Transverse colon (tissue), 4 donors: ENCODE results near the gene TOMM40L. TPM values are rescaled to one million over a fixed set of nuclear protein-coding genes. Genes with fewer than 3 reads are reported as not detected.
A peak's percentile ranks its signal among the peaks of the same experiment; 100 is the strongest.

Experiments used
- DNase-seq: peaks from one replicate; pipeline ENCODE4 v3.0.0-alpha.2; 2019
- H3K27ac ChIP-seq, 4 donors: fragments of 200-600 bp; sonication (generic); 2 replicates each; pipeline ENCODE4 v1.5.1; 2016 to 2018; ENCODE audit warnings: inconsistent platforms in 4 of 4
- H3K27me3 ChIP-seq: fragments of 200-600 bp; sonication (generic); 2 replicates; pipeline ENCODE4 v1.5.1; 2017; ENCODE audit warnings: inconsistent platforms
- H3K36me3 ChIP-seq, 4 donors: fragments of 200-600 bp; sonication (generic); 2 replicates each; pipeline ENCODE4 v1.5.1; 2017 to 2019; ENCODE audit warnings: inconsistent platforms in 4 of 4
- H3K4me1 ChIP-seq, 4 donors: fragments of 200-600 bp; sonication (generic); 2 replicates each; pipeline ENCODE4 v1.5.1; 2017 to 2020; ENCODE audit warnings: inconsistent platforms in 4 of 4
- H3K4me3 ChIP-seq, 4 donors: fragments of 200-600 bp; sonication (generic); 1 replicate in 1 of 4; 2 replicates in 3 of 4; pipeline versions ENCODE4 v1.5.1 to v1.6.1; 2017 to 2019; ENCODE audit warnings: inconsistent platforms in 4 of 4
- H3K9me3 ChIP-seq, 2 donors: fragments of 200-600 bp; sonication (generic); 2 replicates each; pipeline ENCODE4 v1.5.1; 2017 to 2019; ENCODE audit warnings: inconsistent platforms in 2 of 2
- CTCF ChIP-seq, 5 experiments: fragments of 200-600 bp in 3 of 5; fragments of 450-650 bp in 2 of 5; sonication (generic) in 3 of 5; IDR thresholded peaks; 1 replicate in 2 of 5; 2 replicates in 3 of 5; pipeline ENCODE4 v1.5.1; 2016 to 2017; ENCODE audit warnings: antibody characterized with exemption in 5 of 5, inconsistent platforms in 3 of 5, mild to moderate bottlenecking in 2 of 5, moderate library complexity in 1 of 5
- EP300 ChIP-seq: sonication (generic); formaldehyde crosslinking; IDR thresholded peaks from one replicate; pipeline ENCODE4 v1.6.1; 2017; ENCODE audit warnings: antibody characterized with exemption, low read depth
- POLR2A ChIP-seq: fragments of 450-650 bp; IDR thresholded peaks from one replicate; pipeline ENCODE4 v1.6.1; 2016; ENCODE audit warnings: antibody characterized with exemption, mild to moderate bottlenecking, moderate library complexity
- POLR2AphosphoS5 ChIP-seq, 3 donors: sonication (generic); formaldehyde crosslinking; IDR thresholded peaks; one replicate each; pipeline ENCODE4 v1.6.1; 2016; ENCODE audit warnings: antibody characterized with exemption in 3 of 3
- WGBS, 2 donors: methylation state at CpG; one replicate each; pipeline ENCODE4 v1.1.5; 2018; ENCODE audit warnings: low coverage in 1 of 2; 5-methylcytosine and 5-hydroxymethylcytosine counted together
- in situ Hi-C, 4 donors: fragments of 200-750 bp; cut with MboI; loops; one replicate each; pipeline versions ENCODE4 v1.15.0 to v1.15.1; 2017; ENCODE audit warnings: low sequenced_read_pairs in 3 of 4, low pct_ligation_motif_present in 1 of 4, low pct_unique_long_range_greater_than_20kb in 1 of 4
- intact Hi-C: fragments of 100-400 bp; cut with DNase I; formaldehyde crosslinking; loops from one replicate; pipeline ENCODE4 v1.15.1; 2023; ENCODE audit warnings: low total_unique reads
- total RNA-seq, 4 donors: library from RNA; depleted of rRNA; stranded (reverse); fragments of >200 nt; gene quantifications; one replicate each; pipeline ENCODE4 v1.1.0, GENCODE V29; 2016

TOMM40L gene
- total RNA-seq, 4 donors from 2014 or later: 5.8 to 21.4 (median 12.6) TPM

- Histone ChIP-seq H3K4me3 (no peak overlapping the region), H3K9me3 (no peaks in the 10 kb centered on the region), H3K27ac (peak overlapping the region; percentile 65 to 80 (median 74)), H3K36me3 (peaks cover 0 to 11% (median 4%) of the 10 kb centered on the region in 4 donors), H3K4me1 (peaks cover 14 to 23% (median 20%) of the 10 kb centered on the region in 4 donors), H3K27me3 (no peaks in the 10 kb centered on the region)
- no peak for DNase-seq
- intact Hi-C loops (no loop called here), in situ Hi-C loops (loop anchor here in 2 of 4 donors (10.0 kb wide), 2 partner anchors 150 to 160 kb away; no protein-coding TSS in a partner anchor)
- TF ChIP-seq EP300 (no peak), POLR2A (no peak), CTCF (IDR thresholded peaks at IDR 0.05) (no peak), POLR2AphosphoS5 (IDR thresholded peaks at IDR 0.05) (no peak)
- 78% methylated on average over 7 of the region's 7 CpGs; no CpG with 5 or more reads in 1 of the 2 donors for WGBS, 2 donors
Observed at GRCh38 chr1:161225178-161225533, 704 bp upstream of the TOMM40L start.

- TF ChIP-seq EP300 (no peak), POLR2AphosphoS5 (IDR thresholded peaks at IDR 0.05) (no peak), CTCF (IDR thresholded peaks at IDR 0.05) (no peak), POLR2A (no peak)
- Histone ChIP-seq H3K36me3 (peaks cover 0 to 11% (median 4%) of the 10 kb centered on the region in 4 donors), H3K4me1 (peaks cover 14 to 23% (median 20%) of the 10 kb centered on the region in 4 donors), H3K9me3 (no peaks in the 10 kb centered on the region), H3K27me3 (no peaks in the 10 kb centered on the region), H3K27ac (peak overlapping the region; percentile 70 to 87 (median 82)), H3K4me3 (peak overlapping the region; percentile 52 to 72 (median 61))
- no peak for DNase-seq
- intact Hi-C loops: no loop called here
- in situ Hi-C loops: loop anchor here in 2 of 4 donors (10.0 kb wide), 2 partner anchors 148 to 158 kb away; no protein-coding TSS in a partner anchor
- WGBS, 2 donors: 4% methylated on average over 15 of the region's 15 CpGs; no CpG with 5 or more reads in 1 of the 2 donors
Observed at GRCh38 chr1:161226320-161226711, 456 bp downstream of the TOMM40L start.

GRCh38 chr1:161226759-161227158 lies 899 bp downstream of the TOMM40L start:
- Histone ChIP-seq H3K27me3 (no peaks in the 10 kb centered on the region), H3K27ac (peak overlapping the region; percentile 70 to 87 (median 82)), H3K9me3 (no peaks in the 10 kb centered on the region), H3K4me1 (peaks cover 14 to 23% (median 20%) of the 10 kb centered on the region in 4 donors), H3K4me3 (peak overlapping the region in 3 of 4 donors; percentile 52 to 72 (median 65)), H3K36me3 (peaks cover 0 to 11% (median 4%) of the 10 kb centered on the region in 4 donors)
- TF ChIP-seq POLR2AphosphoS5 (IDR thresholded peaks at IDR 0.05) (no peak), EP300 (no peak), POLR2A (no peak), CTCF (IDR thresholded peaks at IDR 0.05) (no peak)
- in situ Hi-C loops (loop anchor here in 2 of 4 donors (10.0 kb wide), 2 partner anchors 148 to 158 kb away; no protein-coding TSS in a partner anchor), intact Hi-C loops (no loop called here)
- WGBS, 2 donors: 35 to 49% methylated on average over 2 to 3 of the region's 3 CpGs
- DNase-seq: no peak

- in situ Hi-C loops (loop anchor here in 2 of 4 donors (10.0 kb wide), 2 partner anchors 147 to 157 kb away; no protein-coding TSS in a partner anchor), intact Hi-C loops (no loop called here)
- Histone ChIP-seq H3K27me3 (no peaks in the 10 kb centered on the region), H3K4me3 (peak overlapping the region in 1 of 4 donors; percentile 72), H3K36me3 (peaks cover 0 to 11% (median 4%) of the 10 kb centered on the region in 4 donors), H3K4me1 (peaks cover 14 to 23% (median 20%) of the 10 kb centered on the region in 4 donors), H3K9me3 (no peaks in the 10 kb centered on the region), H3K27ac (peak overlapping the region; percentile 70 to 87 (median 82))
- WGBS, 2 donors: 20 to 40% methylated on average over 2 to 11 of the region's 11 CpGs
- TF ChIP-seq CTCF (IDR thresholded peaks at IDR 0.05) (peak; percentile 91 to 95 (median 93)), EP300 (no peak), POLR2AphosphoS5 (IDR thresholded peaks at IDR 0.05) (no peak)
- peak; percentile 88 for DNase-seq
Observed at GRCh38 chr1:161227196-161227871, 1.5 kb downstream of the TOMM40L start.
